ENCODE results near the gene TTC29. TPM values are rescaled to one million over a fixed set of nuclear protein-coding genes. Genes with fewer than 3 reads are reported as not detected.

TTC29 gene
- polyA plus RNA-seq, 2 of the 4 experiments (the other 2 are of a cell fraction), result not detected

DNA sequence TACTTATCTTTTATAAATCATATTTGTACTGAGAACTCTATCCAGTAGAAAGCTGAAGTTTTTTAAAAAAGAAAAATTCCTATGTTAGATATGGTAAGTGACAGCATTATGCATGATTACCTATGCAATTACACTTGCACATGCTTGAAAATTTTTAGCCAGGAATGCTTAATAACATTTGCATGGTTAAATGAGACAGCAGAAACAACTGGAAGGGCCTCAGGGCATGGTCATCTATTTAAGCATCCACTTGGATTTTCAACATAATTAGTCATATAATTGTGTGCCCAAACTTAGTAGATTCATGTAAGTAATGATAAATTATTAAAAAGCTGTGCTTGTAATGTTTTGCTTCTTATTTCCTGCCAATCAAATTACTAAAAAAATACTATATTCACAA, 151.9 kb downstream of the TTC29 start:
- TF ChIP-seq, protein P1, sequence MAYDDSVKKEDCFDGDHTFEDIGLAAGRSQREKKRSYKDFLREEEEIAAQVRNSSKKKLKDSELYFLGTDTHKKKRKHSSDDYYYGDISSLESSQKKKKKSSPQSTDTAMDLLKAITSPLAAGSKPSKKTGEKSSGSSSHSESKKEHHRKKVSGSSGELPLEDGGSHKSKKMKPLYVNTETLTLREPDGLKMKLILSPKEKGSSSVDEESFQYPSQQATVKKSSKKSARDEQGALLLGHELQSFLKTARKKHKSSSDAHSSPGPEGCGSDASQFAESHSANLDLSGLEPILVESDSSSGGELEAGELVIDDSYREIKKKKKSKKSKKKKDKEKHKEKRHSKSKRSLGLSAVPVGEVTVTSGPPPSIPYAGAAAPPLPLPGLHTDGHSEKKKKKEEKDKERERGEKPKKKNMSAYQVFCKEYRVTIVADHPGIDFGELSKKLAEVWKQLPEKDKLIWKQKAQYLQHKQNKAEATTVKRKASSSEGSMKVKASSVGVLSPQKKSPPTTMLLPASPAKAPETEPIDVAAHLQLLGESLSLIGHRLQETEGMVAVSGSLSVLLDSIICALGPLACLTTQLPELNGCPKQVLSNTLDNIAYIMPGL (CRISPR knock-in tag; IDR thresholded peaks at IDR 0.05; ENCODE audit: borderline replicate concordance), result no peak
- TF ChIP-seq, protein P2, sequence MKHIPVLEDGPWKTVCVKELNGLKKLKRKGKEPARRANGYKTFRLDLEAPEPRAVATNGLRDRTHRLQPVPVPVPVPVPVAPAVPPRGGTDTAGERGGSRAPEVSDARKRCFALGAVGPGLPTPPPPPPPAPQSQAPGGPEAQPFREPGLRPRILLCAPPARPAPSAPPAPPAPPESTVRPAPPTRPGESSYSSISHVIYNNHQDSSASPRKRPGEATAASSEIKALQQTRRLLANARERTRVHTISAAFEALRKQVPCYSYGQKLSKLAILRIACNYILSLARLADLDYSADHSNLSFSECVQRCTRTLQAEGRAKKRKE (CRISPR knock-in tag; IDR thresholded peaks at IDR 0.05; ENCODE audit: low read depth), result no peak
- CTCF ChIA-PET, result no interaction called here
- no peak for ATAC-seq
- no peak overlapping the region for H3K27ac ChIP-seq
- no peak for DNase-seq (ENCODE audit: low read depth in 1 of 2, low spot score in 1 of 2)
- H3K4me1 ChIP-seq, result no peaks in the 10 kb centered on the region
- no peaks in the 10 kb centered on the region for H3K9me3 ChIP-seq
- FAIRE-seq, result no peak
- no peak overlapping the region for H3K4me3 ChIP-seq
- POLR2A ChIA-PET, result no interaction called here
- no peak overlapping the region for H3K4me2 ChIP-seq

DNA sequence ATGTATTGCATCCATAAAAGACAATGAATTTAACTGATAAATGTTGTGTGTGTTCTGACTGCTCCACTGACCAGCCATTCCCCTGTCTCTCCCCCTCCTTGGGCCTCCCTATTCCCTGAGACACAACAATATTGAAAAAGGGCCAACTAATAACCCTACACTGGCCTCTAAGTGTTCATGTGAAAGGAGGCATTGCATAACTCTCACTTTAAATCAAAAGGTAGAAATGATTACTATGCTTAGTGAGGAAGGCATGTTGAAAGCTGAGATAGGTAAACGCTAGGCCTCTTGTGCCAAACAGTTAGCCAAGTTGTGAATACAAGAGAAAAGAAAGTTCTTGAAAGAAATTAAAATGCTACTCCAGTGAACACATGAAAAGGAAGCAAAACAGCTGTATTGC, 154.2 kb downstream of the TTC29 start:
- DNase-seq (ENCODE audit: low read depth in 1 of 2, low spot score in 1 of 2) (no peak), FAIRE-seq (no peak), ATAC-seq (no peak)
- CTCF ChIA-PET, result no interaction called here
- H3K4me3 ChIP-seq, result no peak overlapping the region
- H3K4me2 ChIP-seq, result no peak overlapping the region
- H3K27ac ChIP-seq, result no peak overlapping the region
- POLR2A ChIA-PET, result no interaction called here
- H3K9me3 ChIP-seq, result no peaks in the 10 kb centered on the region
- no peaks in the 10 kb centered on the region for H3K4me1 ChIP-seq
- TF ChIP-seq, protein P3, sequence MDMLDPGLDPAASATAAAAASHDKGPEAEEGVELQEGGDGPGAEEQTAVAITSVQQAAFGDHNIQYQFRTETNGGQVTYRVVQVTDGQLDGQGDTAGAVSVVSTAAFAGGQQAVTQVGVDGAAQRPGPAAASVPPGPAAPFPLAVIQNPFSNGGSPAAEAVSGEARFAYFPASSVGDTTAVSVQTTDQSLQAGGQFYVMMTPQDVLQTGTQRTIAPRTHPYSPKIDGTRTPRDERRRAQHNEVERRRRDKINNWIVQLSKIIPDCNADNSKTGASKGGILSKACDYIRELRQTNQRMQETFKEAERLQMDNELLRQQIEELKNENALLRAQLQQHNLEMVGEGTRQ (IDR thresholded peaks at IDR 0.05), result no peak
- TF ChIP-seq, protein P4, sequence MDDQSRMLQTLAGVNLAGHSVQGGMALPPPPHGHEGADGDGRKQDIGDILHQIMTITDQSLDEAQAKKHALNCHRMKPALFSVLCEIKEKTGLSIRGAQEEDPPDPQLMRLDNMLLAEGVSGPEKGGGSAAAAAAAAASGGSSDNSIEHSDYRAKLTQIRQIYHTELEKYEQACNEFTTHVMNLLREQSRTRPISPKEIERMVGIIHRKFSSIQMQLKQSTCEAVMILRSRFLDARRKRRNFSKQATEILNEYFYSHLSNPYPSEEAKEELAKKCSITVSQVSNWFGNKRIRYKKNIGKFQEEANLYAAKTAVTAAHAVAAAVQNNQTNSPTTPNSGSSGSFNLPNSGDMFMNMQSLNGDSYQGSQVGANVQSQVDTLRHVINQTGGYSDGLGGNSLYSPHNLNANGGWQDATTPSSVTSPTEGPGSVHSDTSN (IDR thresholded peaks at IDR 0.05), result no peak
- TF ChIP-seq CEBPB (IDR thresholded peaks at IDR 0.05) (no peak), JUN (IDR thresholded peaks at IDR 0.05) (no peak), MAFK (IDR thresholded peaks at IDR 0.05; ENCODE audit: partially characterized antibody) (no peak), RNF2 (IDR thresholded peaks at IDR 0.05; ENCODE audit: borderline replicate concordance, low read depth) (no peak), GATA3 (IDR thresholded peaks at IDR 0.05; ENCODE audit: borderline replicate concordance) (no peak), CBX2 (IDR thresholded peaks at IDR 0.05; ENCODE audit: borderline replicate concordance, low read depth) (no peak)
- TF ChIP-seq, protein P5, sequence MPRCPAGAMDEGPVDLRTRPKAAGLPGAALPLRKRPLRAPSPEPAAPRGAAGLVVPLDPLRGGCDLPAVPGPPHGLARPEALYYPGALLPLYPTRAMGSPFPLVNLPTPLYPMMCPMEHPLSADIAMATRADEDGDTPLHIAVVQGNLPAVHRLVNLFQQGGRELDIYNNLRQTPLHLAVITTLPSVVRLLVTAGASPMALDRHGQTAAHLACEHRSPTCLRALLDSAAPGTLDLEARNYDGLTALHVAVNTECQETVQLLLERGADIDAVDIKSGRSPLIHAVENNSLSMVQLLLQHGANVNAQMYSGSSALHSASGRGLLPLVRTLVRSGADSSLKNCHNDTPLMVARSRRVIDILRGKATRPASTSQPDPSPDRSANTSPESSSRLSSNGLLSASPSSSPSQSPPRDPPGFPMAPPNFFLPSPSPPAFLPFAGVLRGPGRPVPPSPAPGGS (IDR thresholded peaks at IDR 0.05), result no peak
- WGBS (ENCODE audit: missing lambda C conversion rate), result 4% methylated on average over 1 of the region's 1 CpG

DNA sequence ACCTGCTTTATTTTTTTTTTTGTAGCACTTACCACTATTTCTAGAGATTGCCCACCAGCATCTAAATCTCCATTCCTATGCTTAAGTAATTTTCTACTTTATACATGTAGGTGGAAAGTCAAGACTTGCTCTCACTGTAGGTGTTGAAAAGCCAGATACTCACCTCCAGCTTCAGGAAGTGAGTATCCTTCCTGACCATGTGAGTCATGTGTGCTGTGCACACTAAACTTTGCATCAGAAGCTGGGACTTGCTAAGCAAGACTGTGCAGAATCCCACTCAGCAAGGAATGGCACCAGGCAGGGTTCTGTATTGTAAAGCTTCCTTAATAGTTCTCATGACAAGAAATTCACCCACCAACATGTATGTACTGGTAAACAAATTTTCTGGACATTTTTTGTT, 155.1 kb downstream of the TTC29 start:
- no peak overlapping the region for H3K4me3 ChIP-seq
- DNase-seq (ENCODE audit: low read depth in 1 of 2, low spot score in 1 of 2), result no peak
- no peak overlapping the region for H3K27ac ChIP-seq
- ATAC-seq, result no peak
- no peak overlapping the region for H3K4me2 ChIP-seq
- H3K4me1 ChIP-seq, result no peaks in the 10 kb centered on the region
- POLR2A ChIA-PET, result no interaction called here
- no peak for TF ChIP-seq ZC3H11A (IDR thresholded peaks at IDR 0.05)
- no peak for TF ChIP-seq BHLHE40 (IDR thresholded peaks at IDR 0.05; ENCODE audit: low read depth, low read length)
- TF ChIP-seq MAFK (IDR thresholded peaks at IDR 0.05; ENCODE audit: partially characterized antibody), result no peak
- TF ChIP-seq, protein P6, sequence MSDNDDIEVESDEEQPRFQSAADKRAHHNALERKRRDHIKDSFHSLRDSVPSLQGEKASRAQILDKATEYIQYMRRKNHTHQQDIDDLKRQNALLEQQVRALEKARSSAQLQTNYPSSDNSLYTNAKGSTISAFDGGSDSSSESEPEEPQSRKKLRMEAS (IDR thresholded peaks at IDR 0.05), result no peak
- TF ChIP-seq HEYL (CRISPR knock-in tag; IDR thresholded peaks at IDR 0.05), result no peak
- TF ChIP-seq FOSB (CRISPR knock-in tag; IDR thresholded peaks at IDR 0.05), result no peak
- TF ChIP-seq, protein P1 (CRISPR knock-in tag; IDR thresholded peaks at IDR 0.05; ENCODE audit: borderline replicate concordance), result no peak
- TF ChIP-seq NFE2L2 (conservative IDR thresholded peaks at IDR 0.05; ENCODE audit: low read length), result no peak
- TF ChIP-seq CHD4 (IDR thresholded peaks at IDR 0.05; ENCODE audit: borderline replicate concordance), result no peak
- TF ChIP-seq HOXA7 (CRISPR knock-in tag; IDR thresholded peaks at IDR 0.05), result no peak
- TF ChIP-seq, protein P7, sequence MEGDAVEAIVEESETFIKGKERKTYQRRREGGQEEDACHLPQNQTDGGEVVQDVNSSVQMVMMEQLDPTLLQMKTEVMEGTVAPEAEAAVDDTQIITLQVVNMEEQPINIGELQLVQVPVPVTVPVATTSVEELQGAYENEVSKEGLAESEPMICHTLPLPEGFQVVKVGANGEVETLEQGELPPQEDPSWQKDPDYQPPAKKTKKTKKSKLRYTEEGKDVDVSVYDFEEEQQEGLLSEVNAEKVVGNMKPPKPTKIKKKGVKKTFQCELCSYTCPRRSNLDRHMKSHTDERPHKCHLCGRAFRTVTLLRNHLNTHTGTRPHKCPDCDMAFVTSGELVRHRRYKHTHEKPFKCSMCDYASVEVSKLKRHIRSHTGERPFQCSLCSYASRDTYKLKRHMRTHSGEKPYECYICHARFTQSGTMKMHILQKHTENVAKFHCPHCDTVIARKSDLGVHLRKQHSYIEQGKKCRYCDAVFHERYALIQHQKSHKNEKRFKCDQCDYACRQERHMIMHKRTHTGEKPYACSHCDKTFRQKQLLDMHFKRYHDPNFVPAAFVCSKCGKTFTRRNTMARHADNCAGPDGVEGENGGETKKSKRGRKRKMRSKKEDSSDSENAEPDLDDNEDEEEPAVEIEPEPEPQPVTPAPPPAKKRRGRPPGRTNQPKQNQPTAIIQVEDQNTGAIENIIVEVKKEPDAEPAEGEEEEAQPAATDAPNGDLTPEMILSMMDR (IDR thresholded peaks at IDR 0.05), result no peak
- TF ChIP-seq FOSL2 (IDR thresholded peaks at IDR 0.05), result no peak
- no peak for TF ChIP-seq FOSL2 (CRISPR knock-in tag; IDR thresholded peaks at IDR 0.05)
- no peak for TF ChIP-seq JUNB (IDR thresholded peaks at IDR 0.05)
- CTCF ChIA-PET, result no interaction called here
- FAIRE-seq, result no peak
- H3K9me3 ChIP-seq, result no peaks in the 10 kb centered on the region
